ENCODE data around the gene DSP. TPM values are rescaled to one million over a fixed set of nuclear protein-coding genes. Genes with fewer than 3 reads are reported as not detected.

Gene DSP
- total and polyA plus RNA-seq, 2 experiments from 2014 or later = 73.7 to 156 TPM

DNA sequence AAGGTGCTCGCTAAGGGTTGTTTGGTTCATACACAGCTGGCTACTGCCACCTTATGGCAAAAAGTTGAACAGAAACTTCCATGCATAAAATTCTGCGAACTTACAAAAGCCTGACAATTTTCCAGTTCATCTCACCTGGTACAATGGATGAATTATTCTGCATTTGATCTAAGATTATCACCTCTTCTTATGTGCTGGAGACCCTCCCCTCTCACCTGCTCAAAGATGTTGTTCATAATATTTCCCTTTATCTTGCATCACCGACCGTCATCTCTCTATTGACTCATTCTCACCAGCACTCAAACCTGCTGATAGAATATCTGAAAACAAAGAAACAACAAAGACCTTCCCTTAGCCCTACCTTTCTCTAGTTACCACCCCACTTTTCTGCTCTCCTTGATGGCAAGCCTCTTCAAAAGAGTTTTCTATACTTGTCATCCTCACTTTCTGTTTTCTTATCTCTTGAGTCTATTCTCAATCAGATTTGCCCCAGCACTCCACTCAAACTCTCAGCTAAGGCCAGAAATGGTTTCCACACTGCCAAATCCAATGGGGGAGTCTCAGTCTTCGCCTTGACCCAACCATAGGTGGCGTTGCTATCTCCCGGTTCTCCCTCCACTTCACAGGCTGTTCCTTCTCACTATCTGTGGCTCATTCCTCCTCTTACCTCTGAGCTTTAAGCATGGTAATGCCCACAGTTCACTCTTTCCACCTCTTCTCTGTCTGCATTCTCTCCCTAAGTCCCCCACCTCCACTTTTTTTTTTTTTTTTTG lies 74.3 kb downstream of the DSP start:
- Histone ChIP-seq H3K36me3 (replicated peaks; ENCODE audit: insufficient read depth, low read depth) (no peaks in the 10 kb centered on the region), H3K27me3 (no peaks in the 10 kb centered on the region), H2AFZ (no peak overlapping the region), H3K27ac (no peak overlapping the region), H3K4me1 (ENCODE audit: insufficient read depth) (no peaks in the 10 kb centered on the region), H3K9me3 (ENCODE audit: low read depth) (no peaks in the 10 kb centered on the region), H3K4me2 (peak overlapping the region; percentile 66), H4K20me1 (ENCODE audit: insufficient read depth, poor library complexity, severe bottlenecking) (no peaks in the 10 kb centered on the region), H3K4me3 (no peak overlapping the region), H3K79me2 (no peaks in the 10 kb centered on the region), H3K9me2 (replicated peaks; ENCODE audit: insufficient read depth) (no peaks in the 10 kb centered on the region)
- peak; percentile 75 for DNase-seq (ENCODE audit: low spot score)
- 23% methylated on average over 7 of the region's 7 CpGs for WGBS (ENCODE audit: low lambda C conversion rate, missing lambda C conversion rate)
- TF ChIP-seq EZH2phosphoT487 (IDR thresholded peaks at IDR 0.05; ENCODE audit: low read depth, severe bottlenecking, unreplicated experiment) = no peak
- peak; percentile 89 for TF ChIP-seq CTCF (IDR thresholded peaks at IDR 0.05; ENCODE audit: poor library complexity)

DNA sequence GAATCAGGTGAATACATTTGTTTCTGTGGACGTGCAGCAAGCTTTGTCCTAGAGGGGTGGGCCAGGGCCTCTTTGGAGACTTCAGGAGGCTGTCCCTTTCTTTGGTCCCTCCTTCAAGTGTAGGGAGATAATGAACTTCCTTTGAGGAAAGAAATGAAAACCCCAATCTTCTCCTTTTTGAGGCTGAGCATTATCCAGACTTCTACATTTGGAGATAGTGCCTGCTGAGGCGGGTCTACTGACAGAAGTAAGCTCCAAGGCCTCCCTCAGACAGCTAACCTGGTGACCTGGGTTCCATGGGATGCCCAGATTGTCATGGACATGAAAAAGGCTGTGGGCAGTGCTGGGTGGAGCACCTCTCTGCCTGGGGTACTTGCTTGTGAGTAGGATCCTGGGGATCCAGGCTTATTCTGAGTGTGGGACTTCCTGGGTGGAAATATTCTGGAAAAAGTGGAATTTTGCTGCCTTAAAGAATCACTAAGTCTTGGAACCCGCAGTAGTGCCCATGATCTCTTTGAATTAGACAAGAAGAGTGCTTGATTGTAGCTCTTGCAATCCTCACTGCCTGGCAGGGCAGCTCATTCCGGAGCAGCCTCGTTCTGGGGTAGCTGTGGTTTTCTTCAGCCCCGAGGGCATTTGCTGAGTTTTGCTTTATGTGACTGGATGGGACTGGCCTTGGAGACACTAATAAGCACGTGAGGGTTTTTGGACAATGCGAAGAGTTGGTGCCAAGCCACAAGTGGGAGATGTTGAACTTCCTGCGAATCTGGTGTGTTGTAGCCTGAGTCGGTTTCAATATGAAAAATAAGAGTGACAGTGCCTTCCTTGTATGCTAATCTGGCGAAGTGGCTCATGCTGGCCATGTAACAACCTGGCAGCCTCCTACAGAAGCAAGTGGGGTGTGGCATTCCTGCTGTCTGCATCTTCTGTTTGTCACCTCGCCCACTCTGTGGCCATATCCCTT lies 76.6 kb downstream of the DSP start:
- Histone ChIP-seq H3K36me3 (replicated peaks; ENCODE audit: insufficient read depth, low read depth) (no peaks in the 10 kb centered on the region), H3K4me2 (no peak overlapping the region), H3K27me3 (no peaks in the 10 kb centered on the region), H3K9me2 (replicated peaks; ENCODE audit: insufficient read depth) (no peaks in the 10 kb centered on the region), H3K79me2 (no peaks in the 10 kb centered on the region), H3K4me3 (no peak overlapping the region), H3K27ac (no peak overlapping the region), H3K4me1 (ENCODE audit: insufficient read depth) (no peaks in the 10 kb centered on the region), H4K20me1 (ENCODE audit: insufficient read depth, poor library complexity, severe bottlenecking) (no peaks in the 10 kb centered on the region), H2AFZ (no peak overlapping the region), H3K9me3 (ENCODE audit: low read depth) (no peaks in the 10 kb centered on the region)
- WGBS (ENCODE audit: low lambda C conversion rate, missing lambda C conversion rate) = 72% methylated on average over 12 of the region's 12 CpGs
- DNase-seq (ENCODE audit: low spot score) = no peak
- TF ChIP-seq EZH2phosphoT487 (IDR thresholded peaks at IDR 0.05; ENCODE audit: low read depth, severe bottlenecking, unreplicated experiment) (no peak), CTCF (IDR thresholded peaks at IDR 0.05; ENCODE audit: poor library complexity) (no peak), EZH2 (IDR thresholded peaks at IDR 0.05; ENCODE audit: borderline replicate concordance) (no peak)

- Histone ChIP-seq H3K9me3 (ENCODE audit: low read depth) (no peaks in the 10 kb centered on the region), H3K79me2 (no peaks in the 10 kb centered on the region), H3K27ac (no peak overlapping the region), H3K4me1 (ENCODE audit: insufficient read depth) (no peaks in the 10 kb centered on the region), H4K20me1 (ENCODE audit: insufficient read depth, poor library complexity, severe bottlenecking) (no peaks in the 10 kb centered on the region), H3K36me3 (replicated peaks; ENCODE audit: insufficient read depth, low read depth) (no peaks in the 10 kb centered on the region), H3K4me3 (no peak overlapping the region), H2AFZ (no peak overlapping the region), H3K27me3 (no peaks in the 10 kb centered on the region), H3K4me2 (no peak overlapping the region), H3K9me2 (replicated peaks; ENCODE audit: insufficient read depth) (no peaks in the 10 kb centered on the region)
- TF ChIP-seq EZH2phosphoT487 (IDR thresholded peaks at IDR 0.05; ENCODE audit: low read depth, severe bottlenecking, unreplicated experiment) (no peak), CTCF (IDR thresholded peaks at IDR 0.05; ENCODE audit: poor library complexity) (no peak), EZH2 (IDR thresholded peaks at IDR 0.05; ENCODE audit: borderline replicate concordance) (no peak)
- no peak for DNase-seq (ENCODE audit: low spot score)
- 95% methylated on average over 5 of the region's 5 CpGs for WGBS (ENCODE audit: low lambda C conversion rate, missing lambda C conversion rate)
Measured at GRCh38 chr6:7621761-7622160, 80.3 kb downstream of the DSP start.

All from hepatocyte (in vitro differentiated cells).